ENCODE results near the gene NSMF.

The NSMF gene

GRCh38 chr9:137494550-137495351 lies 35.6 kb upstream of the NSMF start:
- DNase-seq (no peak), ATAC-seq (no peak)
- H3K4me1 Mint-ChIP-seq = peaks cover 19% of the 10 kb centered on the region
- no peaks in the 10 kb centered on the region for H3K27me3 Mint-ChIP-seq
- no peak overlapping the region for H3K27ac Mint-ChIP-seq
- no peaks in the 10 kb centered on the region for H3K9me3 Mint-ChIP-seq
- H3K4me3 Mint-ChIP-seq = no peak overlapping the region

GRCh38 chr9:137494104-137494544 lies 35.0 kb upstream of the NSMF start:
- Mint-ChIP-seq H3K27ac (no peak overlapping the region), H3K4me3 (no peak overlapping the region), H3K27me3 (no peaks in the 10 kb centered on the region), H3K9me3 (no peaks in the 10 kb centered on the region), H3K4me1 (peaks cover 19% of the 10 kb centered on the region)
- no peak for DNase-seq
- ATAC-seq = no peak

DNA sequence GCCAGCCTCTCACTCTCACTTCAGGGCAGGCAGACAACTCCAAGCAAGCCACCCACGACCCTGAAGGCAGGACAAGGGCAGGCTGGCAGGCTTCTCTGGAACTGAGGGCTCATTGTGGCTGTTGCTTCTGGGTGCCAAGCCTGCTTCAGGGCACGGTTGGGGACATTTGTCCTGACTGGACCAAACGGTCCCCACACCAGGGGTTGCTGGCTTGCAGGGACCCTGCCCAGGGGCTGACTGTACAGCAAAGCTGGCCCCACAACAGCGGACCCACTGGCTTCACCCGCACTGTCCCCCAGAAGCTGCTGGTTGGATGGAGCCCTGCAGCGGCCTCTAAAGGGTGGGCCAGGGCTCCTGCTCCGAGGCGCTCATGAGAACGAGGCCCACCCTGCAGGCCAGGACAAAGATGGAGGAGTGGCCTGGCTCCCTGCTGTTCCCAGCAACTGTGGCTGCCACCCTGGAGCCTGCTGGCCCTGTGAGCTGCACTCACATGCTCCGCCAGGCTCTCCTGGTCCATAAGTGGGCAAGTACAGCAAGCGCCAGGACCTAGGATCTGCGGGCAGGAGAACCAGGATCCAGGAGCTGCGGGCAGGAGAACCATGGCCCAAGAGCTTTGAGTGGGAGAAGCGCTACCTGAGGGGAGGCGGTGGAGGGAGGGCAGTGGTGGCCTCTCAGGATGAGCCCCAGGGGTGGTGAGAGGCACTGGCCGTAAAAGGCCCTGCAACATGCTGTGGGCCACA lies 34.4 kb upstream of the NSMF start:
- DNase-seq = no peak
- no peak overlapping the region for H3K4me3 Mint-ChIP-seq
- no peak for ATAC-seq
- H3K27me3 Mint-ChIP-seq = no peaks in the 10 kb centered on the region
- H3K27ac Mint-ChIP-seq = no peak overlapping the region
- peaks cover 19% of the 10 kb centered on the region for H3K4me1 Mint-ChIP-seq
- no peaks in the 10 kb centered on the region for H3K9me3 Mint-ChIP-seq

GRCh38 chr9:137492464-137493363 lies 33.6 kb upstream of the NSMF start:
- no peak overlapping the region for H3K27ac Mint-ChIP-seq
- H3K4me3 Mint-ChIP-seq = no peak overlapping the region
- peaks cover 19% of the 10 kb centered on the region for H3K4me1 Mint-ChIP-seq
- no peaks in the 10 kb centered on the region for H3K9me3 Mint-ChIP-seq
- peak; percentile 74 for ATAC-seq
- H3K27me3 Mint-ChIP-seq = no peaks in the 10 kb centered on the region
- no peak for DNase-seq

- ATAC-seq = no peak
- Mint-ChIP-seq H3K9me3 (no peaks in the 10 kb centered on the region), H3K27ac (no peak overlapping the region), H3K27me3 (no peaks in the 10 kb centered on the region), H3K4me1 (peaks cover 19% of the 10 kb centered on the region), H3K4me3 (no peak overlapping the region)
- DNase-seq = no peak
Observed at GRCh38 chr9:137491735-137492432, 32.8 kb upstream of the NSMF start.

- H3K9me3 Mint-ChIP-seq = no peaks in the 10 kb centered on the region
- H3K27ac Mint-ChIP-seq = no peak overlapping the region
- H3K4me3 Mint-ChIP-seq = no peak overlapping the region
- peaks cover 19% of the 10 kb centered on the region for H3K4me1 Mint-ChIP-seq
- H3K27me3 Mint-ChIP-seq = no peaks in the 10 kb centered on the region
- no peak for ATAC-seq
- no peak for DNase-seq
Observed at GRCh38 chr9:137490532-137491186, 31.5 kb upstream of the NSMF start.

GRCh38 chr9:137488906-137489305 lies 29.8 kb upstream of the NSMF start:
- DNase-seq (no peak), ATAC-seq (no peak)
- H3K4me1 Mint-ChIP-seq = peaks cover 8% of the 10 kb centered on the region
- peak overlapping the region in 1 of 2 donors; percentile 42 for H3K27ac Mint-ChIP-seq
- H3K4me3 Mint-ChIP-seq = no peak overlapping the region
- no peaks in the 10 kb centered on the region for H3K9me3 Mint-ChIP-seq
- no peaks in the 10 kb centered on the region for H3K27me3 Mint-ChIP-seq

GRCh38 chr9:137488327-137488653 lies 29.2 kb upstream of the NSMF start:
- no peak for ATAC-seq
- no peak overlapping the region for H3K4me3 Mint-ChIP-seq

GRCh38 chr9:137487454-137488326 lies 28.6 kb upstream of the NSMF start:
- ATAC-seq (no peak), DNase-seq (no peak)
- Mint-ChIP-seq H3K4me3 (no peak overlapping the region), H3K9me3 (no peaks in the 10 kb centered on the region), H3K27ac (peak overlapping the region in 1 of 2 donors; percentile 59), H3K27me3 (no peaks in the 10 kb centered on the region), H3K4me1 (peaks cover 7% of the 10 kb centered on the region)

More at GRCh38 chr9:137488327-137488653, 29.2 kb upstream of the NSMF start:
- Mint-ChIP-seq H3K4me1 (peaks cover 7% of the 10 kb centered on the region), H3K27ac (peak overlapping the region in 1 of 2 donors; percentile 19), H3K9me3 (no peaks in the 10 kb centered on the region), H3K27me3 (no peaks in the 10 kb centered on the region)
- no peak for DNase-seq

- H3K27ac Mint-ChIP-seq = no peak overlapping the region
- H3K27me3 Mint-ChIP-seq = no peaks in the 10 kb centered on the region
- no peak for DNase-seq
- H3K4me1 Mint-ChIP-seq = peaks cover 13% of the 10 kb centered on the region
- H3K9me3 Mint-ChIP-seq = no peaks in the 10 kb centered on the region
- H3K4me3 Mint-ChIP-seq = no peak overlapping the region
- no peak for ATAC-seq
Observed at GRCh38 chr9:137486545-137487453, 27.7 kb upstream of the NSMF start.

DNA sequence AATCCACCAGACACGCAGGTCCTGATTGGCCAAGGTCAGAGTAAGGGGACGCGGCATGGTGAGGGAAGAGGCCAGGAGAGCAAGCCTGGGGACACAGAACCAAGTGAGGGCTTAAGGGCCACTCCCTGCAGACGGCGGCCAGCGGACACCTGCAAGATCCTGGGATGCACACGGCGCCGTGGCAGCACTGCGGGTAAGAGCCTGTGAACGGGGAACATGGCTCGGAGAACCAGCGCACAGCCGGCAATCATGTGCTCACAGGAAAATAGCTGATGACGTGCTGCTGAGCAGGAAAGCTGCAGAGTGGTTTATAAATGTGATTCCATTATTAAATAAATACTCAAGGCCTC lies 27.0 kb upstream of the NSMF start:
- no peak overlapping the region for H3K4me3 Mint-ChIP-seq
- ATAC-seq = no peak
- peaks cover 19% of the 10 kb centered on the region for H3K4me1 Mint-ChIP-seq
- no peak overlapping the region for H3K27ac Mint-ChIP-seq
- DNase-seq = no peak
- H3K9me3 Mint-ChIP-seq = no peaks in the 10 kb centered on the region
- no peaks in the 10 kb centered on the region for H3K27me3 Mint-ChIP-seq

- H3K4me3 Mint-ChIP-seq = no peak overlapping the region
- no peak for DNase-seq
- no peaks in the 10 kb centered on the region for H3K27me3 Mint-ChIP-seq
- H3K9me3 Mint-ChIP-seq = no peaks in the 10 kb centered on the region
- peaks cover 14% of the 10 kb centered on the region for H3K4me1 Mint-ChIP-seq
- no peak for ATAC-seq
- no peak overlapping the region for H3K27ac Mint-ChIP-seq
Observed at GRCh38 chr9:137485343-137486140, 26.4 kb upstream of the NSMF start.

All from stimulated activated naive CD8-positive, alpha-beta T cell treated with anti-CD3 and anti-CD28 coated beads, Interleukin-15, amount 100 ng/mL, for 72 hours (primary cell).